HepG2 (cell line): ENCODE measurements around the gene GPR25.

ENCODE experiments used
- AHR ChIP-seq: IDR thresholded peaks from 2 replicates; pipeline ENCODE4 v1.6.1; 2018; ENCODE audit warnings: missing genetic modification reagents, missing compliant biosample characterization
- CBX5 ChIP-seq: sonication (generic); formaldehyde crosslinking; IDR thresholded peaks from 2 replicates; pipeline ENCODE4 v1.4.0; 2020; ENCODE audit warnings: missing genetic modification reagents, borderline replicate concordance
- GATAD2A ChIP-seq: IDR thresholded peaks from 2 replicates; pipeline ENCODE4 v1.6.1; 2016
- IKZF1 ChIP-seq: fragments of 450-650 bp; IDR thresholded peaks from 2 replicates; pipeline ENCODE4 v1.7.1; 2016
- POLR2AphosphoS5 ChIP-seq: IDR thresholded peaks from 2 replicates; pipeline ENCODE4 v1.6.1; 2012; ENCODE audit warnings: low read depth, low read length
- RELA ChIP-seq: sonication (generic); formaldehyde crosslinking; IDR thresholded peaks from 2 replicates; pipeline ENCODE4 v1.4.0; 2020; ENCODE audit warnings: missing genetic modification reagents
- TEAD2 ChIP-seq: sonication (generic); formaldehyde crosslinking; IDR thresholded peaks from 2 replicates; pipeline ENCODE4 v1.9.0; 2021; ENCODE audit warnings: missing genetic modification reagents
- YY1 ChIP-seq: IDR thresholded peaks from 2 replicates; pipeline ENCODE4 v1.6.1; 2011; ENCODE audit warnings: low read length, low read depth, moderate library complexity, mild to moderate bottlenecking; ENCODE audit not compliant: insufficient read depth, insufficient replicate concordance
- ZNF431 ChIP-seq: sonication (generic); formaldehyde crosslinking; IDR thresholded peaks from 2 replicates; pipeline ENCODE4 v1.9.0; 2022; ENCODE audit warnings: missing genetic modification reagents, low read depth, mild to moderate bottlenecking, borderline replicate concordance

- TF ChIP-seq RELA (CRISPR knock-in tag) (no peak), TEAD2 (CRISPR knock-in tag) (no peak), IKZF1 (no peak), YY1 (no peak), GATAD2A (CRISPR knock-in tag) (no peak), AHR (CRISPR knock-in tag) (no peak), POLR2AphosphoS5 (no peak), CBX5 (CRISPR knock-in tag) (no peak), ZNF431 (CRISPR knock-in tag) (no peak)
Measured at GRCh38 chr1:200880212-200880611, 7.4 kb downstream of the GPR25 start.
